SK-N-SH treated with all-trans-retinoic acid at 6 μM for 48 hours (cell line): Measurements from ENCODE around the gene ST6GALNAC2.

ENCODE experiments used
- ATAC-seq: fragments of 200-7000 bp; cut with Tn5 transposase; 3 replicates; pipeline ENCODE4 v1.9.1; 2020; ENCODE audit warnings: mild to moderate bottlenecking, moderate library complexity
- ARNTL ChIP-seq: fragments of 450-650 bp; formaldehyde crosslinking; IDR thresholded peaks from 2 replicates; pipeline ENCODE4 v1.5.0; 2020; ENCODE audit warnings: low read depth, mild to moderate bottlenecking, moderate library complexity, borderline replicate concordance
- BACH2 ChIP-seq: fragments of 250-450 bp; sonication (Bioruptor Pico); IDR thresholded peaks from 2 replicates; pipeline ENCODE4 v1.9.0; 2021; ENCODE audit warnings: mild to moderate bottlenecking, borderline replicate concordance
- CSDC2 ChIP-seq: fragments of 250-450 bp; sonication (Bioruptor Pico); IDR thresholded peaks from 2 replicates; pipeline ENCODE4 v1.5.0; 2020; ENCODE audit warnings: mild to moderate bottlenecking, moderate library complexity
- ESRRG ChIP-seq: fragments of 250-450 bp; sonication (Bioruptor Pico); IDR thresholded peaks from 2 replicates; pipeline ENCODE4 v1.6.1; 2021; ENCODE audit warnings: mild to moderate bottlenecking
- GLIS3 ChIP-seq: fragments of 250-450 bp; sonication (Bioruptor Pico); IDR thresholded peaks from 2 replicates; pipeline ENCODE4 v1.5.0; 2020; ENCODE audit warnings: mild to moderate bottlenecking, moderate library complexity
- ISL1 ChIP-seq: fragments of 250-450 bp; sonication (Bioruptor Pico); IDR thresholded peaks from 2 replicates; pipeline ENCODE4 v2.1.2; 2022; ENCODE audit warnings: mild to moderate bottlenecking, moderate library complexity
- OSR1 ChIP-seq: fragments of 250-450 bp; sonication (Bioruptor Pico); IDR thresholded peaks from 2 replicates; pipeline ENCODE4 v1.8.0; 2022; ENCODE audit warnings: moderate library complexity, mild to moderate bottlenecking, inconsistent platforms
- SNAI2 ChIP-seq: fragments of 250-450 bp; sonication (Bioruptor Pico); IDR thresholded peaks from 2 replicates; pipeline ENCODE4 v1.5.0; 2020; ENCODE audit warnings: mild to moderate bottlenecking, moderate library complexity
- TCF4 ChIP-seq: fragments of 250-450 bp; sonication (Bioruptor Pico); IDR thresholded peaks from 2 replicates; pipeline ENCODE4 v1.8.0; 2021; ENCODE audit warnings: mild to moderate bottlenecking, moderate library complexity, borderline replicate concordance
- TOX ChIP-seq: fragments of 250-450 bp; sonication (Bioruptor Pico); IDR thresholded peaks from 2 replicates; pipeline ENCODE4 v1.8.0; 2021; ENCODE audit warnings: mild to moderate bottlenecking, moderate library complexity, borderline replicate concordance
- ZC3H10 ChIP-seq: fragments of 250-450 bp; sonication (Bioruptor Pico); IDR thresholded peaks from 2 replicates; pipeline ENCODE4 v1.5.1; 2021; ENCODE audit warnings: mild to moderate bottlenecking, moderate library complexity
- ZFP3 ChIP-seq: fragments of 250-450 bp; sonication (Bioruptor Pico); IDR thresholded peaks from 2 replicates; pipeline ENCODE4 v1.5.0; 2020; ENCODE audit warnings: mild to moderate bottlenecking, moderate library complexity
- ZFP30 ChIP-seq: fragments of 450-650 bp; formaldehyde crosslinking; IDR thresholded peaks from 2 replicates; pipeline ENCODE4 v1.5.0; 2022; ENCODE audit warnings: mild to moderate bottlenecking, moderate library complexity
- ZNF565 ChIP-seq: fragments of 450-650 bp; formaldehyde crosslinking; conservative IDR thresholded peaks from 2 replicates; pipeline ENCODE4 v1.5.0; 2020; ENCODE audit warnings: low read depth, mild to moderate bottlenecking, moderate library complexity
- ZNF70 ChIP-seq: fragments of 450-650 bp; formaldehyde crosslinking; IDR thresholded peaks from 2 replicates; pipeline ENCODE4 v1.5.0; 2020; ENCODE audit warnings: mild to moderate bottlenecking, moderate library complexity
- ZNF8 ChIP-seq: fragments of 450-650 bp; formaldehyde crosslinking; IDR thresholded peaks from 2 replicates; pipeline ENCODE4 v1.5.0; 2020; ENCODE audit warnings: mild to moderate bottlenecking, moderate library complexity
- TF ChIP-seq, protein P1 (sequence below): fragments of 250-450 bp; sonication (Bioruptor Pico); IDR thresholded peaks from 2 replicates; pipeline ENCODE4 v1.5.0; 2020; ENCODE audit warnings: mild to moderate bottlenecking, moderate library complexity
- TF ChIP-seq, protein P2 (sequence below): fragments of 250-450 bp; sonication (Bioruptor Pico); IDR thresholded peaks from 2 replicates; pipeline ENCODE4 v1.5.1; 2020; ENCODE audit warnings: low read depth, mild to moderate bottlenecking, moderate library complexity
- TF ChIP-seq, protein P3 (sequence below): fragments of 250-450 bp; sonication (Bioruptor Pico); IDR thresholded peaks from 2 replicates; pipeline ENCODE4 v1.5.1; 2021; ENCODE audit warnings: mild to moderate bottlenecking, moderate library complexity
- TF ChIP-seq, protein P4 (sequence below): fragments of 250-450 bp; sonication (Bioruptor Pico); IDR thresholded peaks from 2 replicates; pipeline ENCODE4 v1.8.0; 2020; ENCODE audit warnings: mild to moderate bottlenecking, moderate library complexity, borderline replicate concordance
- TF ChIP-seq, protein P5 (sequence below): fragments of 250-450 bp; sonication (Bioruptor Pico); IDR thresholded peaks from 2 replicates; pipeline ENCODE4 v1.8.0; 2021; ENCODE audit warnings: low read depth, mild to moderate bottlenecking, moderate library complexity, borderline replicate concordance

Gene ST6GALNAC2

DNA sequence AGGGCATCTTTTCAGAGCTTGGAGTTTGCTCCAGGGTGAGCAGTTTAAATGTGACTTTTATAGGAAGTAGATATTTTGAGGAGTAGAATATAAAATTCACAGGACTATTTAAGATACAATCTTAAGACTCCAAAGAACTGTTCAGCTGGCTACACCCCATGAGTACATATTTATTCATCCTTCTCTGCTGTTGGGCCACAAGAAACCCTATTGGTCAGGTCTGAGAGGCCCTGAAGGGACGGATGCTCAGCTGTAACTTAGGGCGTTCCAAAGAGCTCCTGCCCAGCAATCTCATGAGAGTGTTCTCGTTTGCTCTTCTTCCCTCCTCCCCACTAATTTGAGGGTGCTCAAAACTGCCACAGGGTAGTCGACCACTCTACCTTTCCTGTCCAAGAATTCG, 7.3 kb downstream of the ST6GALNAC2 start (continued):
- TF ChIP-seq, protein P1, sequence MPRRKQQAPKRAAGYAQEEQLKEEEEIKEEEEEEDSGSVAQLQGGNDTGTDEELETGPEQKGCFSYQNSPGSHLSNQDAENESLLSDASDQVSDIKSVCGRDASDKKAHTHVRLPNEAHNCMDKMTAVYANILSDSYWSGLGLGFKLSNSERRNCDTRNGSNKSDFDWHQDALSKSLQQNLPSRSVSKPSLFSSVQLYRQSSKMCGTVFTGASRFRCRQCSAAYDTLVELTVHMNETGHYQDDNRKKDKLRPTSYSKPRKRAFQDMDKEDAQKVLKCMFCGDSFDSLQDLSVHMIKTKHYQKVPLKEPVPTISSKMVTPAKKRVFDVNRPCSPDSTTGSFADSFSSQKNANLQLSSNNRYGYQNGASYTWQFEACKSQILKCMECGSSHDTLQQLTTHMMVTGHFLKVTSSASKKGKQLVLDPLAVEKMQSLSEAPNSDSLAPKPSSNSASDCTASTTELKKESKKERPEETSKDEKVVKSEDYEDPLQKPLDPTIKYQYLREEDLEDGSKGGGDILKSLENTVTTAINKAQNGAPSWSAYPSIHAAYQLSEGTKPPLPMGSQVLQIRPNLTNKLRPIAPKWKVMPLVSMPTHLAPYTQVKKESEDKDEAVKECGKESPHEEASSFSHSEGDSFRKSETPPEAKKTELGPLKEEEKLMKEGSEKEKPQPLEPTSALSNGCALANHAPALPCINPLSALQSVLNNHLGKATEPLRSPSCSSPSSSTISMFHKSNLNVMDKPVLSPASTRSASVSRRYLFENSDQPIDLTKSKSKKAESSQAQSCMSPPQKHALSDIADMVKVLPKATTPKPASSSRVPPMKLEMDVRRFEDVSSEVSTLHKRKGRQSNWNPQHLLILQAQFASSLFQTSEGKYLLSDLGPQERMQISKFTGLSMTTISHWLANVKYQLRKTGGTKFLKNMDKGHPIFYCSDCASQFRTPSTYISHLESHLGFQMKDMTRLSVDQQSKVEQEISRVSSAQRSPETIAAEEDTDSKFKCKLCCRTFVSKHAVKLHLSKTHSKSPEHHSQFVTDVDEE (CRISPR knock-in tag): no peak
- TF ChIP-seq TOX (CRISPR knock-in tag) (no peak), OSR1 (no peak), ESRRG (CRISPR knock-in tag) (no peak)
- TF ChIP-seq, protein P2, sequence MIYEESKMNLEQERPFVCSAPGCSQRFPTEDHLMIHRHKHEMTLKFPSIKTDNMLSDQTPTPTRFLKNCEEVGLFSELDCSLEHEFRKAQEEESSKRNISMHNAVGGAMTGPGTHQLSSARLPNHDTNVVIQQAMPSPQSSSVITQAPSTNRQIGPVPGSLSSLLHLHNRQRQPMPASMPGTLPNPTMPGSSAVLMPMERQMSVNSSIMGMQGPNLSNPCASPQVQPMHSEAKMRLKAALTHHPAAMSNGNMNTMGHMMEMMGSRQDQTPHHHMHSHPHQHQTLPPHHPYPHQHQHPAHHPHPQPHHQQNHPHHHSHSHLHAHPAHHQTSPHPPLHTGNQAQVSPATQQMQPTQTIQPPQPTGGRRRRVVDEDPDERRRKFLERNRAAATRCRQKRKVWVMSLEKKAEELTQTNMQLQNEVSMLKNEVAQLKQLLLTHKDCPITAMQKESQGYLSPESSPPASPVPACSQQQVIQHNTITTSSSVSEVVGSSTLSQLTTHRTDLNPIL (CRISPR knock-in tag): no peak

DNA sequence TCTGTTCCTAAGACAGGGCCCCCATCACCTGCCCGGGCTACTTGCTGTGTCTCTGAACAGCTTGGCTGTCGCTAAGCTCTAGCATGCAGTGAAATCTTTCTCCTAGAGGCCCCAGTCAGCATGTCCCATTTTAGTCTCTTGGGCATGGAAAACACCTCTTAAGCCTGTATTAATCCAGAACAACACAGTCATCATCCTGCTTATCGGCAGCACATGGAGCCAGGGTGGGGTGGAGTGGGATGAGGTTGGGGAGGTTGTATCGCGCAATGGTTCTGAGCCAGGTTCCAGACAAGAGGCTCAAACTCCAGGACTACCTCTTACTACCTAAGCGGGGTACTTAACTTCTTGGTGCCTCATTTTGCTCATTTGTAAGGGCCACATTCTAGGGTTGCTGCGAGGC, 7.8 kb downstream of the ST6GALNAC2 start:
- no peak for ATAC-seq
- TF ChIP-seq SNAI2: no peak
- TF ChIP-seq ZNF8 (CRISPR knock-in tag): no peak
- TF ChIP-seq, protein P2 (CRISPR knock-in tag): no peak

DNA sequence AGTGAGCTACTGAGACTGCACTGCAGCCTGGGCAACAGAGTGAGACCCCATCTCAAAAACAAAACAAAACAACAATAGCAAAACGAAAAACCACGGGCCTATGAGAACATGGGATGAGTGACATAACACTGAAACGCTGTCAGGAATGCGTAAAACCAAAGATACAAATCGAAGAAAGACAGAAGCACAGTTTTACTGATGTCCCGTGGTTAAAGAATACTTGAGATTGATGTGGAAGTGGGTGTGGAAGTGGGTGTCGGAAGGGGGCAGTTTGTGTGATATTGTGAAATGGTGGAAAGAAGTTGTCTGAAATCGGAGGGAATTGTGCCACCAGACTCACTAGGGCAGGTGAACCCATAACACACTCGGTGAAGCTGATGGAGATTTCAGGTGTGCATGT, 9.5 kb downstream of the ST6GALNAC2 start:
- ATAC-seq: no peak
- TF ChIP-seq CSDC2 (CRISPR knock-in tag): no peak
- TF ChIP-seq, protein P3, sequence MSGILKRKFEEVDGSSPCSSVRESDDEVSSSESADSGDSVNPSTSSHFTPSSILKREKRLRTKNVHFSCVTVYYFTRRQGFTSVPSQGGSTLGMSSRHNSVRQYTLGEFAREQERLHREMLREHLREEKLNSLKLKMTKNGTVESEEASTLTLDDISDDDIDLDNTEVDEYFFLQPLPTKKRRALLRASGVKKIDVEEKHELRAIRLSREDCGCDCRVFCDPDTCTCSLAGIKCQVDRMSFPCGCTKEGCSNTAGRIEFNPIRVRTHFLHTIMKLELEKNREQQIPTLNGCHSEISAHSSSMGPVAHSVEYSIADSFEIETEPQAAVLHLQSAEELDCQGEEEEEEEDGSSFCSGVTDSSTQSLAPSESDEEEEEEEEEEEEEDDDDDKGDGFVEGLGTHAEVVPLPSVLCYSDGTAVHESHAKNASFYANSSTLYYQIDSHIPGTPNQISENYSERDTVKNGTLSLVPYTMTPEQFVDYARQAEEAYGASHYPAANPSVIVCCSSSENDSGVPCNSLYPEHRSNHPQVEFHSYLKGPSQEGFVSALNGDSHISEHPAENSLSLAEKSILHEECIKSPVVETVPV: no peak
- TF ChIP-seq, protein P4, sequence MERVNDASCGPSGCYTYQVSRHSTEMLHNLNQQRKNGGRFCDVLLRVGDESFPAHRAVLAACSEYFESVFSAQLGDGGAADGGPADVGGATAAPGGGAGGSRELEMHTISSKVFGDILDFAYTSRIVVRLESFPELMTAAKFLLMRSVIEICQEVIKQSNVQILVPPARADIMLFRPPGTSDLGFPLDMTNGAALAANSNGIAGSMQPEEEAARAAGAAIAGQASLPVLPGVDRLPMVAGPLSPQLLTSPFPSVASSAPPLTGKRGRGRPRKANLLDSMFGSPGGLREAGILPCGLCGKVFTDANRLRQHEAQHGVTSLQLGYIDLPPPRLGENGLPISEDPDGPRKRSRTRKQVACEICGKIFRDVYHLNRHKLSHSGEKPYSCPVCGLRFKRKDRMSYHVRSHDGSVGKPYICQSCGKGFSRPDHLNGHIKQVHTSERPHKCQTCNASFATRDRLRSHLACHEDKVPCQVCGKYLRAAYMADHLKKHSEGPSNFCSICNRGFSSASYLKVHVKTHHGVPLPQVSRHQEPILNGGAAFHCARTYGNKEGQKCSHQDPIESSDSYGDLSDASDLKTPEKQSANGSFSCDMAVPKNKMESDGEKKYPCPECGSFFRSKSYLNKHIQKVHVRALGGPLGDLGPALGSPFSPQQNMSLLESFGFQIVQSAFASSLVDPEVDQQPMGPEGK: no peak
- no peak for TF ChIP-seq ISL1 (CRISPR knock-in tag)
- no peak for TF ChIP-seq ZFP30 (CRISPR knock-in tag)
- no peak for TF ChIP-seq ZC3H10 (CRISPR knock-in tag)
- TF ChIP-seq BACH2 (CRISPR knock-in tag): no peak
- TF ChIP-seq, protein P2 (CRISPR knock-in tag): no peak
- no peak for TF ChIP-seq ARNTL
- TF ChIP-seq, protein P1 (CRISPR knock-in tag): no peak
- no peak for TF ChIP-seq ZFP3 (CRISPR knock-in tag)
- TF ChIP-seq OSR1: no peak
- TF ChIP-seq GLIS3 (CRISPR knock-in tag): no peak
- no peak for TF ChIP-seq ZNF70 (CRISPR knock-in tag)
- TF ChIP-seq ZNF565: no peak
- TF ChIP-seq SNAI2: no peak
- TF ChIP-seq TOX (CRISPR knock-in tag): no peak
- TF ChIP-seq, protein P5, sequence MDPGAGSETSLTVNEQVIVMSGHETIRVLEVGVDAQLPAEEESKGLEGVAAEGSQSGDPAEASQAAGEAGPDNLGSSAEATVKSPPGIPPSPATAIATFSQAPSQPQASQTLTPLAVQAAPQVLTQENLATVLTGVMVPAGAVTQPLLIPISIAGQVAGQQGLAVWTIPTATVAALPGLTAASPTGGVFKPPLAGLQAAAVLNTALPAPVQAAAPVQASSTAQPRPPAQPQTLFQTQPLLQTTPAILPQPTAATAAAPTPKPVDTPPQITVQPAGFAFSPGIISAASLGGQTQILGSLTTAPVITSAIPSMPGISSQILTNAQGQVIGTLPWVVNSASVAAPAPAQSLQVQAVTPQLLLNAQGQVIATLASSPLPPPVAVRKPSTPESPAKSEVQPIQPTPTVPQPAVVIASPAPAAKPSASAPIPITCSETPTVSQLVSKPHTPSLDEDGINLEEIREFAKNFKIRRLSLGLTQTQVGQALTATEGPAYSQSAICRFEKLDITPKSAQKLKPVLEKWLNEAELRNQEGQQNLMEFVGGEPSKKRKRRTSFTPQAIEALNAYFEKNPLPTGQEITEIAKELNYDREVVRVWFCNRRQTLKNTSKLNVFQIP (CRISPR knock-in tag): no peak
- no peak for TF ChIP-seq TCF4
- TF ChIP-seq, all 23 proteins: peak for 0
